HUES6 (cell line): ENCODE data around the gene TBKBP1.

Experiments used
- H3K27ac ChIP-seq: 2 replicates; pipeline ENCODE4 v1.7.0; 2013; ENCODE audit warnings: low read depth, mild to moderate bottlenecking, low read length, inconsistent platforms
- H3K27me3 ChIP-seq: 2 replicates; pipeline ENCODE4 v1.6.1; 2013; ENCODE audit warnings: low read length; ENCODE audit not compliant: control insufficient read depth, insufficient read depth
- H3K36me3 ChIP-seq: 2 replicates; pipeline ENCODE4 v1.6.1; 2013; ENCODE audit warnings: low read length; ENCODE audit not compliant: control insufficient read depth, insufficient read depth
- H3K4me1 ChIP-seq: 2 replicates; pipeline ENCODE4 v1.6.1; 2013; ENCODE audit warnings: low read length; ENCODE audit not compliant: control insufficient read depth, insufficient read depth
- H3K4me3 ChIP-seq: 2 replicates; pipeline ENCODE4 v1.5.1; 2013; ENCODE audit warnings: low read depth, low read length
- H3K9ac ChIP-seq: one replicate; pipeline ENCODE4 v1.6.1; 2013; ENCODE audit warnings: mild to moderate bottlenecking, low read length
- H3K9me3 ChIP-seq: 2 replicates; pipeline ENCODE4 v1.6.1; 2013; ENCODE audit warnings: low read depth, low read length; ENCODE audit not compliant: control insufficient read depth, insufficient read depth

The TBKBP1 gene, protein sequence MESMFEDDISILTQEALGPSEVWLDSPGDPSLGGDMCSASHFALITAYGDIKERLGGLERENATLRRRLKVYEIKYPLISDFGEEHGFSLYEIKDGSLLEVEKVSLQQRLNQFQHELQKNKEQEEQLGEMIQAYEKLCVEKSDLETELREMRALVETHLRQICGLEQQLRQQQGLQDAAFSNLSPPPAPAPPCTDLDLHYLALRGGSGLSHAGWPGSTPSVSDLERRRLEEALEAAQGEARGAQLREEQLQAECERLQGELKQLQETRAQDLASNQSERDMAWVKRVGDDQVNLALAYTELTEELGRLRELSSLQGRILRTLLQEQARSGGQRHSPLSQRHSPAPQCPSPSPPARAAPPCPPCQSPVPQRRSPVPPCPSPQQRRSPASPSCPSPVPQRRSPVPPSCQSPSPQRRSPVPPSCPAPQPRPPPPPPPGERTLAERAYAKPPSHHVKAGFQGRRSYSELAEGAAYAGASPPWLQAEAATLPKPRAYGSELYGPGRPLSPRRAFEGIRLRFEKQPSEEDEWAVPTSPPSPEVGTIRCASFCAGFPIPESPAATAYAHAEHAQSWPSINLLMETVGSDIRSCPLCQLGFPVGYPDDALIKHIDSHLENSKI

DNA sequence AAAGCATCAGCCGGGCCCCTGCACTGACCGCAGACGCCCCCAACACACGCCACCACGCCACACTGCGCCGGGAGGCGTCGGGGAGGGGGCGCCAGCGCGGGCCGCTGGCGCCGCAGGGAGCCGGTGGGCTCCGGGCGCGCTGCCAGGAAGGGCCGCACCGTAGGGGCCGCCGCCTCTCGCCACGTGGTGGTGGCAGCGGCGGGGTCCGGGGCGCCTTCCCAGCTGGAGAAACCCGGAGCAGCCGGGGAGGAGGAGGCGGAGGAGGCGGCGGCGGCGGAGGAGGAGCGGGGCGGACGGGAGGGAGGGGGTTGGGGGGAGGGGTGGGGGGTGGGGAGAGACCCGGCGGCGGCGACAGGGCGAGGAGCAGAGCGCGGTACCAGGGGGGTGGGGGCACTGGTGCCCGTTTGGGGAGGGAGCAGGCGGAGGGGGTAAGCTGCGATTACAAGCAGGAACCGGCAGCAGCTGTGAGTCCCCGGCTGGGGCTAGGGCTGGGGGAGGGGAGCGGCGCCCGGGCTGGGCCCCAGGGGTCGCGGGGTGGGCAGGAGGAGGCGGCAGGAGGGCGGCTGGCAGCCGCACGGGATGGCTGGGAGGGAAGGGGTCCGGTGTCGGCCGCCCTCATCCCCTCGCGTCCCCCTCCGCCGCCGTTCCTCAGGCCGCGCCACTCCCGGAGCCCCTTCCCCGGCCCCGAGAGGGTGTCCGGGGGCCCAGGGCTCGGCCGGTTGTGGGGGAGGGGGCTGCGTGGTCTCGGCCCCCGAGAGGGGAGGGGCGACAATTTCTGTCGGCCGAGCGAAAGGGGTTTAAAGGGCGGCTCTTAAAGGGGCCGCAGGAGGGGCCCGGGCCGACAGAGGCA is at the start of gene TBKBP1:
Gene TBKBP1 (plus strand): TSS at position 431 of the 850 bp plus-strand sequence. CDS start 1,952 bp downstream, outside the sequence.
- Histone ChIP-seq H3K27ac (peak within 1 kb of the TSS; percentile 50; the same call in 1 of the 2 replicates), H3K9ac (peak within 1 kb of the TSS; percentile 76), H3K36me3 (peaks cover 3% of the 10 kb centered on the region; the same call in 1 of the 2 replicates), H3K4me1 (peaks cover 32% of the 10 kb centered on the region), H3K9me3 (no peaks in the 10 kb centered on the region), H3K27me3 (no peaks in the 10 kb centered on the region), H3K4me3 (peak within 1 kb of the TSS; percentile 81)

DNA sequence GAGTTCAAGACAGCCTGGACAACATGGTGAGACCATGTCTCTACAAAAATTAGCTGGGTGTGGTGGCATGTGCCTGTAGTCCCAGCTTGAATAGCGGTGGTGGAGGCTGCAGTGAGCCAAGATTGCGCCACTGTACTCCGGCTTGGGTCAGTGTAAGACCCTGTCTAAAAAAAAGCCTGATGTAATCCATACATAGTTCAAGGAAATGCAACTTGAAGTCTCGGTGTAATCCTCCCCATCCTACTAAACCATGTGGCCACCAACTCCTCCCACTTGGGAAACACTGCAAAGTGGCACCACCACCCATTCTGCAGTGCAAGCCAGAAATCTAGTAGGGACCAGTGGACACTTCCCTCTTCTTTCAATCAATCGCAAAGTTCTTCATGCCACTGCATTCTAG is 49.6 kb upstream of the TBKBP1 start:
- Histone ChIP-seq H3K4me3 (no peak overlapping the region), H3K27ac (no peak overlapping the region), H3K4me1 (no peaks in the 10 kb centered on the region), H3K27me3 (no peaks in the 10 kb centered on the region), H3K9me3 (no peaks in the 10 kb centered on the region), H3K9ac (no peak overlapping the region), H3K36me3 (no peaks in the 10 kb centered on the region)

DNA sequence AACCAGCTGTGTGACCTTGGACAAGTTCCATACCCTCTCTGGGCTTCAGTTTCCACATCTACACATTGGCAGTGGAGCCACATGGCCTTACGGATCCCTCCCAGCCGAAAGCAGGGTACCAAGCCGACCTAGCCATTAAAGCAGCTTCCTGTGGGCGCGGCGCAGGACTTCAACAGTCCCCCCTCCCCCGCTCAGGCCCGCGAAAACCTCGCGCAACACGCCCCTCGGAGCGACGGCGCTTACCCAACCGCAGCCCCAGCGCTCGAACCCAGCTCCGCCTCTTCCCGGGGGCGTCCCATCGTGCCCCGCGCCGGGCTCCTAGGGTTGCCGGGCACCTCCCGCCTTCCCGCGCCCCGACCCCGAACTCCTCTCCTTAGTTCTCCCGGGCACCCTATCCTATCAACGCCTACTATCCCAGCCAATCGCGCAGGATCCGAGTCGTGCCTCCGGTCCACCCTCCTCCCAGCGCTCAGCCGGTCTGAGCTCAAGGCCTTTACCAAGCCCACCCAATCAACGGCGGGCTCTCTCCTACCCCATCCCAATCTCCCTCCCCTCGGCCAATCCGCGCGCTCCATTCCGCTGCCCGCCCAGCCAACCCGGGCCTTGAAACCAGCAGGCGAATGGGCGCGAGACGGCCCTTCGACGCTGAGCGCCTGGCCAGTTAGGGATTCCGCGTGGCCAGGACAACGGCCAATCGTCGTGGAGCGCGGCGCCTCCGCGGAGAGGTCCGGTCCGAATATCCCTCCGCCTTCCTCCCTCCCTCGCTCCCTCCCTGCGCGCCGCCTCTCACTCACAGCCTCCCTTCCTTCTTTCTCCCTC is 44.6 kb upstream of the TBKBP1 start, which contains the start of gene KPNB1:
Gene KPNB1 (plus strand): TSS at position 767 of the 819 bp plus-strand sequence. CDS start 326 bp downstream, outside the sequence.
- Histone ChIP-seq H3K4me1 (peaks cover 11% of the 10 kb centered on the region), H3K9me3 (no peaks in the 10 kb centered on the region), H3K27me3 (no peaks in the 10 kb centered on the region), H3K27ac (peak within 1 kb of the TSS; percentile 94), H3K36me3 (peaks cover 37% of the 10 kb centered on the region), H3K9ac (peak within 1 kb of the TSS; percentile 91), H3K4me3 (peak within 1 kb of the TSS; percentile 79)

DNA sequence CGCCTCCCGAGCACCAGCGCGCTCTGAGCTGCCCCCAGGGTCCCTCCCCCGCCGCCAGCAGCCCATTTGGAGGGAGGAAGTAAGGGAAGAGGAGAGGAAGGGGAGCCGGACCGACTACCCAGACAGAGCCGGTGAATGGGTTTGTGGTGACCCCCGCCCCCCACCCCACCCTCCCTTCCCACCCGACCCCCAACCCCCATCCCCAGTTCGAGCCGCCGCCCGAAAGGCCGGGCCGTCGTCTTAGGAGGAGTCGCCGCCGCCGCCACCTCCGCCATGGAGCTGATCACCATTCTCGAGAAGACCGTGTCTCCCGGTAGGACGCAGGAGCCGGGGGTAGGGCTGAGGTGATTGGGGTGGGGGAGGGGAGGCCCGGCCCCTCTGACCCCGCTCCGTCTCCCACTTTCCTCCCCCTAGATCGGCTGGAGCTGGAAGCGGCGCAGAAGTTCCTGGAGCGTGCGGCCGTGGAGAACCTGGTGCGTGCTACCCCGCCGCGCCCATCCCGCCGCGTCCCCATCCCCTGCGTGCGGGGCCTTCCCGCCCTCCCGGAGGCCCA is 43.9 kb upstream of the TBKBP1 start:
- H3K36me3 ChIP-seq = peaks cover 44% of the 10 kb centered on the region
- H3K27ac ChIP-seq = peak overlapping the region; percentile 94
- peak overlapping the region; percentile 85 for H3K9ac ChIP-seq
- H3K4me1 ChIP-seq = peaks cover 11% of the 10 kb centered on the region
- peak overlapping the region; percentile 70 for H3K4me3 ChIP-seq
- no peaks in the 10 kb centered on the region for H3K27me3 ChIP-seq
- no peaks in the 10 kb centered on the region for H3K9me3 ChIP-seq

DNA sequence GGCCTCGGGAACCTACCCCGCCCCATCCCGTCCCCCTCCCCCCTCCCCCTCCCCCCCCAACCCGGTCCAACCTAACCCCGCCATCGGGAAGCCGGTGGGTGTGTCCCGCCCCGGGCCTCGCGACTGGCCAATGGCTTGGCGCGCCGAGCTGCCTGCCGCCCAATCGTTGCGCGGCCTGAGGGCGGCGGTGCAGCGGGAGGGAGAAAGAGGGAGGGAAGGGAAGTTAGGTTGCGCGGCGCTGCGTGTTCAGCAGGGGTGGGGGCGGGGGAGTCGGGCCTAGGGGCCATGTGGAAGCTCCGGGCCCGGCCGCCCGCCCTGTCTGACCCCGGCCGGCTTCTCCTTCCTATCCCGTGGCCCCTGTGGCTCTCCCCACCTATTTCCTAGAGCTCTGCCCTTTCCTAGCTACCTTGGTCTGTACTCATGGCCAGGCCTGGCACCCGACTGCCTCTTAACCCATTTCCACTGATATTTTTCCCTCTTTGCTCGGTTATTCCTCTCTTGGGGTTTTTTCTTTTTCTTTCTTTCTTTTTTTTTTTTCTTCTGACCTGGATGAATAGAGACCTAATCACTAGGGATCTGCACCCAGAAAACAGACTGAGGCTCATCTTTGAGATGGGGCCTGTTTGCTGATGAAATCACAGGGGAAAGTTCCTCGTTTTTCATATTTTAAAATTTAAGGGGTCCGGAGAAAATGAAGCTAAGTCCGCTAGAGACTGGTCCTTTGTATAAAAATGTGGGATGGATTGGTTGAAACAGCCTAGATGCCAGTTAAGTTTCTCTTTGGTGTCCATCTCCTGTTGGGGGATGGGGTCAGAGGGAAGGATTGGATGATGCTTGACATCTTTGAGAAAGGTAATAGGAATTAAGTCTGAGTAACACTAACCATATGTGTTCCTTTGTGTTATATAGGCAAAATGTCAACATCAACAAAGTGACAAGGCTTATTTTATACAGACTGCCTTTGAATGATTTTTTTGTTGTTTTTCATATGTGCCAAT is 43.1 kb upstream of the TBKBP1 start:
- H3K9ac ChIP-seq = peak overlapping the region; percentile 91
- H3K4me3 ChIP-seq = peak overlapping the region; percentile 79
- peak overlapping the region; percentile 94 for H3K27ac ChIP-seq
- no peaks in the 10 kb centered on the region for H3K9me3 ChIP-seq
- peaks cover 52% of the 10 kb centered on the region for H3K36me3 ChIP-seq
- peaks cover 11% of the 10 kb centered on the region for H3K4me1 ChIP-seq
- no peaks in the 10 kb centered on the region for H3K27me3 ChIP-seq

DNA sequence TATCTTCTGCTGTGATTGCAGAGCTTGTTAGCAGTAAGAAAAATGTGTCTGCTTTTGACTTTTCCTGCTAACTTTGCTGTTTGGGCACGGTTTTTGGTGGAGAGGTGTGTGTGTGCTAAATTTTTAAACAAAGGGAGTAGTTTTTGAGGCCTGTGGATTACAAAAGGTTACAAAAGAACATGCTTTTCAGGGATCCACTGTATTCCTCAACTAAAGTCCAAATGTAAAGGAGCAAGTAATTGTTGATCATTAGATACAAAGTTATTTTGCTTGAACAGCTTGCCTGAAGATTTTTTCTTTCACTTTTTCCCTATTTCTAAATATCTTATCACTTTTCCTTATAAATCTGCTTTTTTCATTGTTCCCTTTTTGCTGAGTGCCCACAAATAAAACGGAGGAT is 42.3 kb upstream of the TBKBP1 start:
- H3K9ac ChIP-seq = no peak overlapping the region

DNA sequence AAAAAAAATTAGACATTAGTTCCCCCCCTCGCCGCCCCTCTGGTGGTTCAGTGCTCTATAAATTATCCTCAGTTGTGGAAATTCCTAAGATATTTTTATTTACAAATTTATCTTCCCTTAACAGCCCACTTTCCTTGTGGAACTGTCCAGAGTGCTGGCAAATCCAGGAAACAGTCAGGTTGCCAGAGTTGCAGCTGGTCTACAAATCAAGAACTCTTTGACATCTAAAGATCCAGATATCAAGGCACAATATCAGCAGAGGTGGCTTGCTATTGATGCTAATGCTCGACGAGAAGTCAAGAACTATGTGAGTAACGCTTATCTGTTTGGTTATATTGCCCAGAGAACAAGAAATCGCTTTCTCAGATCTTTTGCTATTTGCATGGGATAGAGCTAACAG is 41.4 kb upstream of the TBKBP1 start:
- peaks cover 11% of the 10 kb centered on the region for H3K4me1 ChIP-seq
- no peak overlapping the region; the same call in 1 of the 2 replicates for H3K4me3 ChIP-seq
- no peak overlapping the region for H3K27ac ChIP-seq
- H3K9ac ChIP-seq = no peak overlapping the region
- H3K27me3 ChIP-seq = no peaks in the 10 kb centered on the region
- no peaks in the 10 kb centered on the region for H3K9me3 ChIP-seq
- peaks cover 69% of the 10 kb centered on the region for H3K36me3 ChIP-seq

More for the DNA sequence above, 42.3 kb upstream of the TBKBP1 start:
- H3K9me3 ChIP-seq = no peaks in the 10 kb centered on the region
- H3K27ac ChIP-seq = no peak overlapping the region
- H3K4me1 ChIP-seq = peaks cover 11% of the 10 kb centered on the region
- peaks cover 61% of the 10 kb centered on the region for H3K36me3 ChIP-seq
- peak overlapping the region; percentile 79 for H3K4me3 ChIP-seq
- no peaks in the 10 kb centered on the region for H3K27me3 ChIP-seq

DNA sequence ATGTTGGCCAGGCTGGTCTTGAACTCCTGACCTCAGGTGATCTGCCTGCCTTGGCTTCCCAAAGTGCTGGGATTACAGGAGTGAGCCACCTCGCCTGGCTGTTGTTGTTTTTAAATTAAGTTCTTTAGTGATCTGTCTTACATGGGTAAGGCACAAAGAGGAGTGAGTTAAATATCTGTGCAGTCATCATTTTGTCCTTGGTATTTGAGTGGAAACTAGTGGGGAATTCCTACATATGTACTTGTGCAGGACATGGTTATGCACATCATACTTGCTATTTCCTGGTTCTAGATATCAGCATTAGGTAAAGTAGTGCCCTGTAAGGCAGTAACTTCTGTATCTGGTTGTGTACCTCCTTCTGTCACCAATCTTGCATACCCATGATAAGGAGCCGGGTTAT is 40.5 kb upstream of the TBKBP1 start:
- Histone ChIP-seq H3K36me3 (peaks cover 78% of the 10 kb centered on the region), H3K9ac (no peak overlapping the region), H3K9me3 (no peaks in the 10 kb centered on the region), H3K4me3 (no peak overlapping the region), H3K4me1 (peaks cover 11% of the 10 kb centered on the region), H3K27ac (no peak overlapping the region), H3K27me3 (no peaks in the 10 kb centered on the region)

DNA sequence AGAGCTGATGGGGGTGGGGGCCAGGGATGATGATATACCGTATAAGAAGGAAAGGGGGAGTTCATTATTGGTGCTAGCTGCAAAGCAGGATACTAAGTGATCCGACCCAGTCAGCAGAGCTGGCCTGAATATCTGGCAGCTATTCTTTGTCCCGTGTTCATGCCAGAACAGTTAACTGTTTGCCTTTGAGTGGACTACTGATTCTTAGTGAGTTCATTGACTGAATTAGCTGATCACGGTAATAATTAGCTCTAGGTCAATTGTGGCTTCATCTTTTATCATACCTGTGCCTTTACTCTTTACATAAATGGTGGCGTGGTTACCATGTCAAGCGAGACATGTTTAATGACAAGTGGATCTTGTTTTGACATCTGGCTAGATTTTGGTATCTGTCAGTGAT is 39.0 kb upstream of the TBKBP1 start:
- Histone ChIP-seq H3K27ac (no peak overlapping the region), H3K27me3 (no peaks in the 10 kb centered on the region), H3K36me3 (peaks cover 93% of the 10 kb centered on the region), H3K4me1 (peaks cover 11% of the 10 kb centered on the region), H3K9ac (no peak overlapping the region), H3K9me3 (no peaks in the 10 kb centered on the region), H3K4me3 (no peak overlapping the region)
